GM18507 (cell line): ENCODE data around the gene PCCA.

Experiments
- DNase-seq: peaks from one replicate; pipeline ENCODE4 v3.0.0; 2011; ENCODE audit warnings: low read depth; ENCODE audit not compliant: insufficient read length; ENCODE audit errors: extremely low spot score
- FAIRE-seq: peaks from 2 replicates; lab custom pipeline; 2011; peaks lifted over from hg19 to GRCh38; lab: Jason Lieb, UNC

PCCA gene

DNA sequence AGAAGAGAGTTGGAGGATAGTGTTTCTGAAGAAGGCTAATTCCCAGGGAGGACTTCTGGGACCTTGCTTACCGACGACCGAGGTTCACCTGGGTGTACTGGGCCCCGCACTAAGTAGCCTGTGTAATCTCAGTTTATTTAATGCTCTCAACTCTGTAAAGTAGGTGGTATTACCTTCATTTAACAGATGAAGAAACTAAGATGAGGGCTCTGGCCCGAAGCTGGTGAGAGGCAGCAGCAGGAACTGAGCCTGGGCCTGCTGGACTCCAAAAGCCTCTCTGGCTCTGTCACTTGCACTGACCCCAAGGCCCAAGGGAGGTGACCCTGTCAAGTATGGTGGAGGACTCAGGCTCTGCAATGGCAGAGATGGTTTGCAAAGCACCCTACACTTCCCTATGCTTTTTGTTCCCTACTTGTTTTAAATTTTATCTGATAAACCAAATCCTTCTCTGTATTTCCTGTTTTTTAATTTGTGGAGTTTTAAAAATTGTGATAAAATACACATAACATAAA, 449.1 kb downstream of the PCCA start:
- FAIRE-seq (no peak), DNase-seq (no peak)

DNA sequence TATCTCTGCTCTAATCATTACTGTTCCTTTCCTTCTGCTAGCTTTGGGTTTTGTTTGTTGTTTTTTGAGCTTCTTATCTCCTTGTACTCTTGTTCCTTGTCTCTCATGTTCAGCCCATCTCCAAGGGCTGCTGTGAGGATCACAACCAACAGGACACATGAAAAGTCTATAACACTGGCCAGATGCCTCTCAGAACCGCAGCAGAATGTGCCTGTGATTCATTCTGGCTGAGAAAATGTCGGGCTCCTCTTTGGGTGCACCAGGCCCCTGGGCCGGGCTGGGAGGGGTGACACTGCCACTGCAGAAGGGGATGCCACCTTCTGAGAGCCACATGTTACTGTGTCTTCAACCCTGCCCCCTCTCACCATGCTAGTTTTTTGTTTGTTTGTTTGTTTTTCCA, 451.7 kb downstream of the PCCA start:
- FAIRE-seq: no peak
- DNase-seq: no peak

DNA sequence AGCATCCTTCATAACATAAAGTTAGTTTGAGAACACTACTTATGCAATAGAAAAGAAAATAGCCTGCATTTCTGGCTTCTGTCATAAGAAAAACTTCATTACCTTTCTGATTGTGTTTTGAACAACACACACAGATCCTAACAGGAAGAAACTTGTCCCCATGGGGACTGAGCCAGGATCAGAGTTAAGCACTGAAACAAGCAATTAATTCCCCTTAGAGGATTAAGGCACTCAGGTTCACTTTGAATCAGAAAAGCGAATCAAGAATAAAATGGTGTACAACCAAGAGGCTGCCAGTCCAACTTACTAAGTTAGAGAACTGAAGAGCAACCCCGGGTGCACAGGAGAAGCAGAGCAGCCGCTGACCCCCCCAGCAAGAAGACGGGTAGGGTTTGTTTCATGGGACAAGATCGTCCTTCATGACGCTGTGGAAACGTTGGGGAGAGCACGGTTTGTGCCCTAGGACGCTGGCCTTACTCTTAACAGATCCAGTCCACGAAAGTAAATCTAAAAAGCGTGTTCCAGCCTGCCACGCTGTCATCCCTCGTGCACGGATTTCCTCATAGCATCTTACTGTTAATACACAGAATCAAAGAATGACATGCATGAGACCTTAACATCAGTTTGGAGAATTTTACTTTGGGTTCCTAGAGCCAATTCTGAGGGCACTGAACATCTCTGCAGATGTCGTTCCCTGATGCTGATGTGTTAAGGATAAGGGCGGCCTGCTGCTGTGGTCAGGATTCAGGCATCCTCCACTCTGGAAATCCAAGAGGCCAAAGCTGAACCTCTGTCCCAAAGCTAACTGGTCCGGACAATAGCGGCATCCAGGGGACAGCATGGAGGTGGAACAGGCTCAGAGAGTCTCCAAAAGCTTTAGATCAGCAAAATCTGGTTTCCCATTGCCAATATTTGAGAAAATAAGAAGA, 453.3 kb downstream of the PCCA start:
- FAIRE-seq: no peak
- no peak for DNase-seq

DNA sequence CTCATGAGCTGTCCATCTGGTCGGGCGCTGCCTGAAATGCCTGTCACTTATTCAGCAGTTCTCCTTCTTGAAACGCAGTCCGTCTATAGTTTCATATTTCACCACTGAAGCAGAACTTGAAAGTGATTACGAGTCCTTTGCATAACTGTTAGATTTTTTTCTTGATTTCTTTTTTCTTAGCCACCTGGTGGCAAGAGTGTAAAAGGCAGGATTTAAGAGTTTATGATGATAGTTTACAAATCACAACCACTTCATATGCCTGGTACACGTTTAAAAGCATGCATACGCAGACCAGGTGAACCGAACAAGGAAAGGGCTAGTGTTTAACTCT, 453.9 kb downstream of the PCCA start:
- DNase-seq (peak; percentile 32), FAIRE-seq (peak; percentile 89)

DNA sequence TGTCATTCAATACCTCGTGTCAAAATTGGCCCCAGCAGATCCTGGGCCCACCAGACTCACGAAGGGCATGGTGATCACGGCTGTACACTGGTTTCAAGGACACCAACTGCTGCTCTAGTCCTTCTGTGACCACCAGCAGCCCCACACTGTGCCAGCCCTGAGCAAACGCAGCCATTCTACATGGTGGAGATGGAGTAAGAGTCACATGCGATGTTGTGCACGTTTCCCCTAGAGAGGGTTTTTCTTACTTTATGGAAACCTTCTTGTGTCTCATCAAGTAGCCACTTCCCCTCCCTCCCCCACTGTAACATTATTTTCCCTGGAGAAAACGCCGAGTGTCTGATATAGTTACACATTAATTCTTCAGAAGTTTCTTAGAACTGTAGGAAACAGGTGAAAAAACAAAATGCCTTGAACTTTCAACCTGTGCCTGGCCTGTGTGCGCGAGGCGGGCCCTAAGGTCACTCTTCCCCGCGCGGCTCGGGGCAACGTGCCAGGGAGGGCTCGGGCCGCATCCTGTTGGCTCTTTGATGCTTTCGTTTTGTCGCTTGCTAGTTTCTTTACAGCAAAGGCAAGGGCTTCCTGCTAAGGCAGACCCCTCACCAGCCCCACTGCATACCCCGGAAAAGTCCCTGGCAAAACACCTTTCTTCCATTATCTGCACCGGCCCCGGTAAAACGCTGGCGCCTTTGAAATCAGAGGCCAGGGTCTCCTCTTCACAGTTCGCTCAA, 455.1 kb downstream of the PCCA start:
- DNase-seq: no peak
- FAIRE-seq: no peak

DNA sequence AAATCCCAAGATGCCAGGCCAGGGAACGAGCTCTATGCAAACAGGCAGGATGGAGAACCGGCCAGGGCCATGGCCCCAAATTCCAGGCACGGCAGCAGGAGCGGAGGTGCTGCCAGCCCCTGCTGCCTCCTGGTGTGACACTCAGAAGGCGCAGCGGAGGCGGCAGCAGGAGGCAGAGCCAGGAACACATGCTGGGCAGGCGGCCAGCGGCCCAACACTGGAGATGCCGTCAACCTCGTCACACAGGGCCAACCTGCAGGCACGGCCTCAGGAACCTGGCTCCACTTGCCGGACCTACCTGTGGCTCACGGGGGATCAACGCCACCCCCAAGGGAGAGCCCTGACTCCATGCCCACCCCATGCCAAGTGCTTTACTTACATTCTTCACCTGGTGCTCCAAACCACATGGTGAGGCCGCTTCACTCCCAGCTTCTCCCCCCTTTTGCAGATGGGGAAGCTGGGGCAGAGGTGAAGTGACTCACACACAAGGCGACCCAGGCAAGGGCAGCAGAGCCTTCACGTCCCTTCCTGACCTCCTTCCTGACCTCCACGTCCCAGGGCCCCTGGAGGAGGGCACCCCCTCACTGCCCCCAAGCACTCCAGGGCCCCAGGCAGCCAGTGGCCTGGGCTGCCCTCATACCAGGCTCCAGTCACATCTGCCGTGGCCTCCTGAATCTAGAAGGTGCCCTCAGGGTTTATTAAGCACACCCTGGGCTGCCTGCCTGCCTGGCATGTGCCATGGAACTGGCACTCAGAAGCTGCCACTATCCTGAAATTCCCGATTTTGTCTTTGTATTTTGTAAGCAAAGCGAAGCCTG, 456.2 kb downstream of the PCCA start:
- DNase-seq: no peak
- FAIRE-seq: no peak

DNA sequence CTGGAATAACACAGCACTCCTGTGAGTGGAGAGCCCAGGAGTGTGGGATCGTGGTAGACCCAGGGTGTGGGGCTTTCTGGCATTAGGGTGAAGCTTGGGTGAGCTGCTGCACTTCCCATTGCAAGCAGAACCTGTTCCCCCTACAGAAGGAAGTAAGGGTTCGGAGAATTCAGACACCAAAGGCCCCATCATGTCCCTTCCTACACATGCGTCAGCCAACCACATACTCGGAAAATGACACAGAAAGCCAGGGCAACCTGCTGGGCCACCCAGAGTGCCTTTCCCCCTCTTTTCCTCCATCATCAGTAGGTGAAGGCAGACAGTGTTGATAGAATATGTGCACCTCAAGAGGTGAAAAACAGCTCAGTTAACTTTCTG, 456.8 kb downstream of the PCCA start:
- no peak for FAIRE-seq
- DNase-seq: no peak

DNA sequence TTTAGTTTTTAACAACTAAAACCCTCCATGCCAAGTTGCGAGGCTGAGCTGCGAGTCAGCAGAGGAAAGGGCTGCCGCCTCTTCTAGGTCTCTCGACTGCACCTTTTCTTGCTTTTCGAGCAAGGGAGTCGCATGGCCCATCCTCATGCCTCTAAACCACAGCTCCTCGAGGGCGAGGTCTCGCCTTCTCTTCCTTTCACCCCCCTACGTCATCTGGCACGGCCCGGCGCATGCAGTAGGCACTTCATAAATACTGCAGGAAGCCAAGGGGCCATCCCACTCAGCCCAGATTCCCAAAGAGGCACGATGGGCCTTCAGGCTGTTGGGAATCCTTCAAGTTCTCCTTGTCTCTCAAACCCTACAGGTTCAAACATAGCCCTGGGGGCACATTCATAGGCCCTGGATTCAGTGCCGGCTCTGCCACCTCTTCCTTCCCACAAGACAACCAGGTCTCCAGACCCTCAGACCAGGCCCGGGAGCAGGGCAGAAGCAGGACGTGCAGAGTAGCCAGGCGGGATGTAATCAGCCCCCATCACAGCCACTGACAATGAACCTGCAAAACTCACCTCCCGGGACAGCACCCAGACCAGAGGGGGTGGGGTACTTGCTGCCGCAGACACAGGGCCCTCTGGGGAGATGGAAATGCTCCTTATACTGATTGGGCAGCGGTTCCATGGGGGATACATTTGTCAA, 458.0 kb downstream of the PCCA start:
- DNase-seq (no peak), FAIRE-seq (no peak)

DNA sequence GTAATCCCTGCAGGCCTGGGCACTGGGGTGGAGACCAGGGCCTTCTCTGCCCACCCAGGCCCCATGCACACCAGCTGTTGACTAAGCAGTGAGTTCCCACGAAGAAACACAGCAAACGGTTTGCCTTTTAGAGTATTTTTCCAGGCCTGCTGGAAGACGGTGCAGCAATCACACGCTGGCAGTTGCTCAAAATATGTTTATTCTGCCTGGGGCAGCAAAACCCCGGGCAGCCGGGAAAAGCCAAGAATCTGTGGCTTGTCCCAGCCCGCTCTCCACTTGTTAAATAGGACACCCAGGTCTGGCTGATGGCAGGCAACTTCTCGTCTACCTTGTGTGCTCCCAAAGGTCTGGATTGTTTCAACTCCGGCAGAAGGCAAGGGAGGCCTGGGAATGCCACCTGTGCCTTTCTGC, 458.9 kb downstream of the PCCA start:
- no peak for DNase-seq
- no peak for FAIRE-seq

DNA sequence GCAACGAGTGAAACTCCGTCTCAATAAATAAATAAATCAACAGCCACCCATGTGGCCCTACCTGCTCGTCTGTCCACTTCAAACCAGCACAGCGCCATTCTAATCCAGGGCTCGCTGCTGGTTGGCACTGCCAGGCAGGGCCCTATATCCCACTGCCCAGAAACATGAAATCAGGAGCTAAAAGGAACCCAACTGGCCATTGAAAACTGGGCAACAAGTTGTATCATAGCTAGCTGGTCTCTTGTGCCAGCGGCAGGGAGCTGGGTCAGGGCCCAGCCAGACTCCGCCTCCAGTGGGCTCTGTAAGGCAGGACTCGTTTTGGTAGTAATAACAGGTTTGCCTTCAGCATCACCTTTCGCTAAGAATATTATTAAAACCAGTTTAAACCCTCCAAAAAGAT, 460.4 kb downstream of the PCCA start:
- FAIRE-seq (no peak), DNase-seq (no peak)

DNA sequence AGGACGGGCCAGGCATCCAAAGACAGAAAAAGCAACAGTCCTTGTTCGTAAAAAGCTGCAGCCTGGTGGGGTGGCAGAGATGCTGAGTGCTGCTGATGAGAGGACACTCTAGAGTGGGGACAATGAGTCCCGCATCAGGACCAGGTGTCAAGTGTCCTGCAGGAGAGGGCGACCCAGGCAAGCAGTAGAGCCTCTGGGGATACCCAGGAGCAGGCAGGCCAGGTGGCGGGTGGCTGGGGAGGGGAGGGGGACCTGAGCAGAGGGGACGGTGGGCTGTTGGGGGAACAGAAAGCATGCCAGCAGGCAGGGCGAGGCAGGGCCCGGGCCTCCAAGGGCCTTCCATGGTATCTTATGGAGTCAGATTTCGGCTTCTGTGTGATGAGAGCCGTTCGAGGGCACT, 463.9 kb downstream of the PCCA start:
- no peak for FAIRE-seq
- no peak for DNase-seq

DNA sequence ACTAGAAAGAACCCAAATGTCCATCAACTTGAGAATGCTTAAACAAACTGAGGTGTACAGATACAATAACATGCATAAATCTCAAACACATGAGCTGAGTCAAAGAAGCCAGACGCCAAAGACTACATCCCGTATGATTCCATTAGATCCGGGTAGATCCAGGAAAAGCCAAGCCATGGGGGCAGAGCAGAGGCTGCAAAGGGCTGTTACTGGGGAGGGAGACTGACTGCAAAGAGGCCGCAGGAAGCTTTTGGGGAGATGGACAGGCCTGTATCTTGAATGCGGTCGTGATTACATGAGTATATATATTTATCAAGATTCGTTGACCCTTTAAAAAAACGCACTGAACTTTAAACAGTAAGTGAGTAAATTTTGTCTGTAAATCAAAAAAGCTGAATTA, 471.0 kb downstream of the PCCA start:
- FAIRE-seq: no peak
- DNase-seq: no peak

DNA sequence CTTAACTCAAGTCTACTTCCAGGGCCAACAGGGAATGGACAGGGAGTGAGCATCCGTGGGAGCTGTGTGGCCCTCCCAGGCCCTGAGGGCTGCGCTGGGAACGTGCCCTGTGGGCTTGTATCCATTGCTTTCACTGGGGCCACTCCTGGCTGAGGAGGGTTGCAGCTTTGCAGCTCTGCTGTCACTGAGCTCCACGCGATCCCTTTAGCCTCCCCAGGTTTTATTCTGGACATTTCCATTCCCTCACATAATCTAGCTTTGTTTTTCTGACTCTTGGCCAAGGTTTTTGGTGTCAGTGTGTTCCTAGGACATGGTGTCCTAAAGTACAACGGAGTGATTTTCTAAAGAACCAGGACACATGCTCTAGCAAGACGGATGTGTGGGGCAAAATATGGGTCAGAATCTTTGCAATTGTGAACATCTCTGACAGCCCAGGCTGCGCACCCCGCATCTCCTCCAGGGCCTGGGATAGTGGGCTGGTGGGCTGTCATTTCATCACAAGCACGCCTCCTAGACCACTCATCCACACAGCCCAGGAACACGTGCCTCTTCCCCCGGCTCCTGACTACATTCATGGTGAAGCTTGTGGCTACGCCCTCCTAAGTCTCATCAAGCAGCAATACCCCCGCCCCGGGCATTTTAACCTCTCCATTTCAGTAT, 471.7 kb downstream of the PCCA start:
- no peak for DNase-seq
- no peak for FAIRE-seq

DNA sequence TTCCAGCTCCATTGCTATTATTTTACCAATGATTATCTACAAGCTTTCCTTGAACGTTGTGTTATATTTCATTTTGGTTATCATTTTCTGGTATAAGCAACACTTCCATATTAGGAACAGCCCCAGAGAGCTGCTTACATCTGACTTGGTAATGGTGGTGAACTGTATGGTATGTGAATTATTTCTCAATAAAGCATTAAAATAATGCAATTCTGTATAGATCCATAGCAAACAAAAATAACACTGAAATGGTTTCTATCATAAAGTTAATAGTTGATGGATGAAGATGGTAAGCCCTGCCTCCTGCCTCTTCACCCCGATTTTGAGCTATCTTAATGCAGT, 472.2 kb downstream of the PCCA start:
- no peak for FAIRE-seq
- DNase-seq: no peak

DNA sequence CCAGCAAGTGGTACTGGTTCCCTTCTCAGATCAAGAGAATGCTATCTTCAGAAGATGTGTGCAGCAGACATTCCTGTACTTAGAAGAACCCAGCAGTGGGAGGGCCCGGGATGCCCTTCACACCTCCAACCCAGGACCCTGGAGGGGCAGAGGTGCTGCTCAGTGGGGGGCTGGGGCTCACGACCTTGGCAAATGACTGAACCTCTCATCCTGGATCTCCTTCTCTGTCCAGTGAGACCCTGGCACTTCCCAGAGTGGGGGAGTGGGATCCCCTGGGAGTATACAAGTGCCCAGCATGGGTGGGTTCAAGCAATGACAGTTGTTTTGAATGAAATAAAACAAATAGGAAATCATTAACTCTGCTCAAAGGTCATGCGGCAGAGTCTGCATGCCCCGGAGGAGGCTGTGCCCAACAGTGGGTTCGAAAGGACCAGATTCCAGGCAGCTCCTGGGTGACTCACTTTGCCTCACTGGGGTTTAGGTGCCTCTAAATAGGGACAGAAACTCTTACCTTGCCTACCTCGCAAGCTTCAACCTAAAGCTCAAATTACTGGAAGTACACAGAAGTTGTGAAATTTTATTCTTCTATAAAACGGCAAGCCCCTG, 472.8 kb downstream of the PCCA start:
- no peak for FAIRE-seq
- no peak for DNase-seq

DNA sequence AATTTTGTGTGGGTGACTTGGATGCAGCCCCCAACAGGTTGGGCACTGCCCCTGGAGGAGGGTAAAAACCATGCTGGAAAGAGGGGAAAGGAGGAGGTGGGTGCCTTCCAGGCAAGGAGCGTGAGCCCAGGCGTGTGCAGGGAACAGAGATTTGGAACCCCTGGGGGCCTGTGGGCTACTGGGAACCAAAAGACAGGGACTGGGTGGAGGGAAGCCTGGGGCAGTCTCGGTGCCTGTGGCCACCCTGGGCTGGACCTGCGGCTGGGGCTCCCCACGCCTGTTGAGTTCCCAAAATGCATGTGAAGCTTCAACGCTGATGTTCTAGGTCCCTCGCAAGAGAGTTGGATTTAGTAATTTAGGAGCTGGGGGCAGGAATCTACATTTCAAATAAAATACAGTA, 474.9 kb downstream of the PCCA start:
- no peak for FAIRE-seq

DNA sequence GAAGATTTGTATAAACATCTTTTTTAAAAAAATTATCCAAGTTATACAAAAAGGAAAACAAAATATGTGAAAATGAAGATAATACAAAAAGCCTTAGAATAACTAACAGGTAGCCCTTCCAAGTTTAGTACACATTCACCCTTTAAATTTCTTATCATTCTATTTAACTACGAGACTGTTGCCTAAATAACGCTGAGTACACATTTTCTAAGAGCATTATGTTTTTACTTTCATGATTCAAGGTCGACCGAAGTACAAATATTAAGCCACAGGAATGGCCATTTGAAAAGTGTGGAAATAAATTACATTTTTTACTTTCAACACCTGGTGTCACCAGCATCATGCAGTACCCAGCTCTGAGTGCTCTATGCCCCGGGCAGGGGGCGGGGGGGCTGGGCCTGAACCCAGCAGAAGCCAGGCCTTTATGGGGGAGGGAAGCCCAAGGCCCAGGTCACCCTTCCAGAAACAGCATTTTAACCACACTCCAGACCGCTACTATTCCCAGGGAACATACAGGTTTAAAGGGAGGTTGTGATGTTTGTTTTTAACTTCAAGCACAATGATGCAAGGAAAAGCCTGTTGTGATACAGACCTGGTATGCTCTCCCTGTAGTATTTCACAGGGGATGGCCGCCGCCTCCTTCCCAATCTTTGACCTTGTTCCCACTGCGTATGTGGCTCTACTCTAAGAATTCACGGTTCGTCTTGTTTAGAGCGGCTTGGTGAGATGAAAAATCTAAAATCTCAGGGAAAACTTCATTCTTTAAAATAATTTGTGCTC, 475.7 kb downstream of the PCCA start:
- FAIRE-seq (no peak), DNase-seq (no peak)

More for the DNA sequence above, 474.9 kb downstream of the PCCA start:
- DNase-seq: no peak

DNA sequence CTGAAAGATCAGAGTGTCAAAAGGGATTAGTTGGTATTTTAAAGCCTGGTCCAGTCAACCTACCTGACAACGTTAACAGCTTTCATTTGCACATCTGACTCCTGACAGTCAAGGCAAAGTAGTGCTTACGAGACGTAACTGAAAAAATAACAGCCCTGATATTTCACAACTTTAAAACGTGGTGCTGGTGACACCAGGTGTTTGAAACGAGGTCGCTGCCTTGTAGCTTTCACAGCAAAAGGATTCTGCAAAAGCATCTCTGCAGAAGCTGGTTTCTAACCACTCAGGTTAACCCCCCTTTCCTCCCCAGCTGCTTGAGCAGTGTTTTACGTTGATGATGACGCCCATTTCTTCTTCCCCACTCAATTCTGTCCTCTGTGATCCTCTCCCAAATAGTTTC, 476.4 kb downstream of the PCCA start:
- DNase-seq: no peak
- FAIRE-seq: no peak
